GM12878 (cell line): ENCODE results near the gene MGST1. TPM values are rescaled to one million over a fixed set of nuclear protein-coding genes. Genes with fewer than 3 reads are reported as not detected.
A peak's percentile ranks its signal among the peaks of the same experiment; 100 is the strongest.

Source experiments
- ATAC-seq: fragments of 200-7000 bp; cut with Tn5 transposase; 3 replicates; pipeline ENCODE4 v1.9.1; 2020; ENCODE audit warnings: mild to moderate bottlenecking, moderate library complexity
- BruUV-seq: library from RNA; stranded (reverse); fragments of 400-500 nt; replicated peaks from 2 replicates; lab custom pipeline; 2021; lab: Mats Ljungman, UMichigan
- CTCF ChIA-PET: fragments of 300-600 bp; sonication (Branson Sonifier 250); formaldehyde crosslinking; extraction: SDS; loops from one replicate; lab custom pipeline; 2021; ENCODE audit warnings: inconsistent platforms; lab: Yijun Ruan, JAX
- POLR2A ChIA-PET: fragments of 350-600 bp; formaldehyde crosslinking; extraction: SDS; loops from one replicate; lab custom pipeline; 2021; ENCODE audit warnings: inconsistent platforms; lab: Charles Lee
- RAD21 ChIA-PET: fragments of 300-600 bp; sonication (Branson Sonifier 250); formaldehyde crosslinking; loops from one replicate; lab custom pipeline; 2023; ENCODE audit warnings: antibody characterized with exemption; ENCODE audit not compliant: unreplicated experiment; lab: Charles Lee
- SMC1A ChIA-PET: fragments of 300-600 bp; sonication (Branson Sonifier 250); formaldehyde crosslinking; loops from one replicate; lab custom pipeline; 2023; ENCODE audit not compliant: unreplicated experiment, uncharacterized antibody; lab: Charles Lee
- DNase-seq: peaks from one replicate; pipeline ENCODE4 v3.0.0-alpha.2; 2011; ENCODE audit warnings: low read depth, low spot score
- FAIRE-seq: peaks from 3 replicates; lab custom pipeline; 2011; peaks lifted over from hg19 to GRCh38; lab: Jason Lieb, UNC
- H2AFZ ChIP-seq: 2 replicates; pipeline ENCODE4 v1.6.0; 2011; ENCODE audit warnings: low read depth, low read length, control low read depth; ENCODE audit not compliant: control insufficient read depth
- H3K27ac ChIP-seq: 2 replicates; pipeline ENCODE4 v1.5.1; 2011; ENCODE audit warnings: control low read depth; ENCODE audit not compliant: control insufficient read depth, insufficient read depth
- H3K27me3 ChIP-seq, 2 experiments: replicated peaks in 1 of 2; 2 replicates each; pipeline versions ENCODE4 v1.6.0 to v1.6.1; 2011; ENCODE audit warnings: low read length in 1 of 2; ENCODE audit not compliant: control insufficient read depth in 2 of 2, insufficient read depth in 2 of 2
- H3K36me3 ChIP-seq, 2 experiments: 2 replicates each; pipeline ENCODE4 v1.5.1; 2011; ENCODE audit warnings: low read length in 1 of 2; ENCODE audit not compliant: control insufficient read depth in 2 of 2, insufficient read depth in 2 of 2
- H3K4me1 ChIP-seq: 2 replicates; pipeline ENCODE4 v1.6.1; 2011; ENCODE audit warnings: mild to moderate bottlenecking, low read length, moderate library complexity, mixed read lengths; ENCODE audit not compliant: control insufficient read depth, insufficient read depth
- H3K4me2 ChIP-seq: 2 replicates; pipeline ENCODE4 v1.6.0; 2011; ENCODE audit warnings: control low read depth; ENCODE audit not compliant: control insufficient read depth, insufficient read depth
- H3K4me3 ChIP-seq: fragments of 200-600 bp; sonication (generic); 2 replicates; pipeline ENCODE4 v1.5.1; 2016
- H3K79me2 ChIP-seq: 2 replicates; pipeline ENCODE4 v1.6.0; 2011; ENCODE audit warnings: low read length; ENCODE audit not compliant: control insufficient read depth, insufficient read depth
- H3K9ac ChIP-seq: 2 replicates; pipeline ENCODE4 v1.8.0; 2011; ENCODE audit warnings: low read length, control low read depth, mixed read lengths; ENCODE audit not compliant: control insufficient read depth, insufficient read depth
- H3K9me3 ChIP-seq: replicated peaks from 3 replicates; pipeline ENCODE4 v1.5.1; 2011; ENCODE audit warnings: mild to moderate bottlenecking, low read length; ENCODE audit not compliant: control insufficient read depth, insufficient read depth
- H4K20me1 ChIP-seq: 2 replicates; pipeline ENCODE4 v1.6.0; 2011; ENCODE audit not compliant: control insufficient read depth, insufficient read depth
- BCLAF1 ChIP-seq: fragments of 450-650 bp; IDR thresholded peaks from 2 replicates; pipeline ENCODE4 v1.6.1; 2017; ENCODE audit warnings: antibody characterized with exemption, mild to moderate bottlenecking, moderate library complexity
- CTCF ChIP-seq, 3 experiments: IDR thresholded peaks in 2 of 3; conservative IDR thresholded peaks in 1 of 3; 2 replicates each; pipeline ENCODE4 v1.5.1; 2011; ENCODE audit warnings: low read depth in 3 of 3, low read length in 3 of 3, mild to moderate bottlenecking in 3 of 3, control low read depth in 2 of 3, moderate library complexity in 2 of 3, inconsistent platforms in 1 of 3, mixed read lengths in 1 of 3; ENCODE audit not compliant: control insufficient read depth in 2 of 3, insufficient read depth in 1 of 3; ENCODE audit errors: extremely low read depth in 1 of 3
- EZH2 ChIP-seq: IDR thresholded peaks from 2 replicates; pipeline ENCODE4 v1.6.1; 2012; ENCODE audit warnings: low read depth, mild to moderate bottlenecking, control low read depth, inconsistent platforms, low read length, borderline replicate concordance; ENCODE audit not compliant: control insufficient read depth
- FOXK2 ChIP-seq: fragments of 450-650 bp; IDR thresholded peaks from 2 replicates; pipeline ENCODE4 v1.6.1; 2017; ENCODE audit warnings: mild to moderate bottlenecking, moderate library complexity
- GATAD2B ChIP-seq: fragments of 450-650 bp; conservative IDR thresholded peaks from 2 replicates; pipeline ENCODE4 v1.6.1; 2017; ENCODE audit warnings: low read depth, mild to moderate bottlenecking, moderate library complexity
- NRF1 ChIP-seq: conservative IDR thresholded peaks from 2 replicates; pipeline ENCODE4 v1.6.1; 2011; ENCODE audit warnings: mild to moderate bottlenecking, low read depth, low read length, improper control_type of control experiment
- RCOR1 ChIP-seq: conservative IDR thresholded peaks from 2 replicates; pipeline ENCODE4 v1.6.1; 2012; ENCODE audit warnings: low read depth, low read length, improper control_type of control experiment
- SMC3 ChIP-seq: IDR thresholded peaks from 2 replicates; pipeline ENCODE4 v1.6.1; 2011; ENCODE audit warnings: low read length, improper control_type of control experiment, borderline replicate concordance
- SPI1 ChIP-seq: IDR thresholded peaks from 2 replicates; pipeline ENCODE4 v1.6.1; 2011; ENCODE audit warnings: low read depth, mild to moderate bottlenecking, low read length, moderate library complexity, borderline replicate concordance; ENCODE audit not compliant: insufficient read depth
- ZNF592 ChIP-seq: fragments of 450-650 bp; IDR thresholded peaks from 2 replicates; pipeline ENCODE4 v1.6.1; 2017; ENCODE audit warnings: mild to moderate bottlenecking, moderate library complexity
- WGBS: methylation state at CpG from one replicate; pipeline ENCODE4 v1.1.6; 2016; ENCODE audit warnings: low lambda C conversion rate; ENCODE audit not compliant: insufficient replicate concordance, insufficient coverage; ENCODE audit errors: missing lambda C conversion rate; 5-methylcytosine and 5-hydroxymethylcytosine counted together
- in situ Hi-C: fragments of 300-500 bp; cut with MboI; formaldehyde crosslinking; loops from 9 replicates; pipeline ENCODE4 v1.14.3; 2018; ENCODE audit warnings: mixed read lengths
- intact Hi-C: fragments of 100-400 bp; cut with micrococcal nuclease; formaldehyde crosslinking; loops from one replicate; pipeline ENCODE4 v1.14.2; 2022; ENCODE audit not compliant: unreplicated experiment
- polyA plus RNA-seq, 11 experiments: library from polyadenylated mRNA; depleted of rRNA in 4 of 11; unstranded in 6 of 11; stranded (reverse) in 5 of 11; fragments of >200 nt; fragmentation: Nextera tagmentation in 4 of 11; fragmentation: Illumina TruSeq in 1 of 11; extraction: Ambion mirVana in 4 of 11; extraction: Trizol in 1 of 11; gene quantifications; 1 replicate in 1 of 11; 2 replicates in 10 of 11; pipeline versions ENCODE4 v1.2.1 to v1.2.3, GENCODE V29; 2011 to 2016; ENCODE audit warnings: inconsistent platforms in 2 of 11, missing spikeins in 2 of 11, low read depth in 1 of 11
- total RNA-seq, 4 experiments: library from RNA; depleted of rRNA in 3 of 4; stranded (reverse); fragments of >200 nt in 3 of 4; fragmentation: Illumina TruSeq in 1 of 4; extraction: Trizol in 1 of 4; gene quantifications; 2 replicates each; pipeline versions ENCODE4 v1.2.1 to v1.2.3, GENCODE V29; 2013 to 2021

The MGST1 gene
- total and polyA plus RNA-seq, 10 of the 15 experiments (the other 5 are each of a cell fraction or from before 2014, with no cell fraction given) = 22.5 to 237 (median 172) TPM

GRCh38 chr12:16359512-16360491 is 12.4 kb downstream of the MGST1 start:
- ChIA-PET RAD21 (interaction anchor here (0.7 kb wide), 1 partner anchor 11 kb away, joined by 4 read pairs; no protein-coding TSS in a partner anchor), POLR2A (interaction anchor here (0.6 kb wide), 1 partner anchor 611 kb away, joined by 3 read pairs; no protein-coding TSS in a partner anchor), CTCF (interaction anchor here (0.6 to 4.2 kb wide), 8 partner anchors 9 to 579 kb away, joined by 3 to 24 read pairs (median 6); no protein-coding TSS in a partner anchor), SMC1A (interaction anchor here (0.6 to 1.8 kb wide), 9 partner anchors 7 to 1177 kb away, joined by 3 to 7 read pairs (median 3); no protein-coding TSS in a partner anchor)
- H4K20me1 ChIP-seq = no peaks in the 10 kb centered on the region
- H3K27me3 ChIP-seq = no peaks in the 10 kb centered on the region
- H3K4me2 ChIP-seq = no peak overlapping the region
- intact Hi-C loops (loop anchor here (1.0 kb wide), 2 partner anchors 195 to 284 kb away; no protein-coding TSS in a partner anchor), in situ Hi-C loops (no loop called here)
- H3K9ac ChIP-seq = no peak overlapping the region
- H3K36me3 ChIP-seq = no peaks in the 10 kb centered on the region
- H2AFZ ChIP-seq = no peak overlapping the region
- FAIRE-seq (no peak), DNase-seq (no peak), ATAC-seq (peak; percentile 89)
- H3K27ac ChIP-seq = no peak overlapping the region
- no peak overlapping the region for H3K4me3 ChIP-seq
- H3K4me1 ChIP-seq = no peaks in the 10 kb centered on the region
- WGBS = 65% methylated on average over 20 of the region's 20 CpGs
- no peaks in the 10 kb centered on the region for H3K9me3 ChIP-seq
- no peaks in the 10 kb centered on the region for H3K79me2 ChIP-seq
- BruUV-seq = no TSS peak
- TF ChIP-seq NRF1 = no peak
- TF ChIP-seq BCLAF1 = no peak
- no peak for TF ChIP-seq GATAD2B
- peak; percentile 68; the same call in 1 of the 2 replicates for TF ChIP-seq SPI1
- no peak for TF ChIP-seq EZH2
- peak; percentile 50 to 68 (median 52) for TF ChIP-seq CTCF (IDR thresholded peaks at IDR 0.05 in 2 of 3, conservative IDR thresholded peaks at IDR 0.05 in 1 of 3; ENCODE audit: control insufficient read depth in 2 of 3, extremely low read depth in 1 of 3, insufficient read depth in 1 of 3, low read depth in 3 of 3, low read length in 3 of 3)
- peak; percentile 66; the same call in 1 of the 2 replicates for TF ChIP-seq SMC3
- no peak for TF ChIP-seq ZNF592
- TF ChIP-seq FOXK2 = no peak
- no peak for TF ChIP-seq RCOR1
